Hematopoietic multipotent progenitor cell treated with erythropoietin and hydrocortisone succinate and interleukin-3 and kit ligand, for 4 days (in vitro differentiated cells): ENCODE data around the gene PSMA7.
A peak's percentile ranks its signal among the peaks of the same experiment; 100 is the strongest.

ENCODE experiments used
- DNase-seq: peaks from one replicate; pipeline ENCODE4 v3.0.0-alpha.2; 2015

The PSMA7 gene

GRCh38 chr20:62143081-62143956 lies at the start of gene PSMA7, which contains the start of gene SS18L1:
TSS of gene PSMA7 (minus strand) at chr20:62143394. CDS start at chr20:62143303, 91 bp downstream.
TSS of gene SS18L1 (plus strand) at chr20:62143769. CDS start at chr20:62143821, 52 bp downstream.
- DNase-seq = peak; percentile 96

GRCh38 chr20:62192635-62193034 lies 49.4 kb upstream of the PSMA7 start:
- no peak for DNase-seq

GRCh38 chr20:62191781-62192559 lies 48.8 kb upstream of the PSMA7 start:
- DNase-seq = no peak

DNA sequence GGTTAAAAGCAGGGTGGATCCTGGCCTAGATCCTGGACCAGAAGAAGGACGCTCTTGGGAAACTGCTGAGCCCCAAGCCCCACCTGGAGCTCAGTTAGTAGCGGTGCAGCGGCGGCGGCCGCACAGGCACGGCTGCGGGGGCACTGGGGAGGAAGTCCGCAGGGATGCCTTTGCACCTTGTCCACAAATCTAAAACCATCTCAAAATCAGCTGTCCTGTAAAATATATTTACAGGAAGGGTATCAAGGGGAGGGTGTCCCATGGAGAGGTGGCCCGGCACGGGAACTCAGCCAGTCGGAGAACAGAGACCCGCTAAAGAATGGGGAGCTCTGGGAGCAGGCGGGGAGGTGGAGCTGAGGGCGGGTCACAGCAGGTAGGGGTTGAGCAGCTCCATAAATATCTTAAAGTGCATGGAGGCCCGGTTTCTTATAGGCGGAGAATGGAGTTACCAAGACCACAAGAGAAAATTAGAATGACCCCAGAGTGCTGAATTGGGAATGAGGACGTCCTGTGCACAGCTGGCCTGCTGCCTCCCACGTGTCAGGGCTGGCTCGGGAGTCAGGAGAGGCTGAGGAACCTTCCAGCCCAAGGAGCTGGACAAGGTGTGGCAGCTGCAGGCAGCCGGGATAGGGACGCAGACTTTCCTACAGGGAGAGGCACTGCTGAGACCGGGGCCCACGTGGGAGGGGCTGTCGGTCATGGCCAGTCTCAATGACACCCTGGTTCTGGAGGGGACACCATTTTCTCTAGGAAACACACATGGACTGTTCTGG lies 47.6 kb upstream of the PSMA7 start:
- no peak for DNase-seq

- no peak for DNase-seq
These were observed 44.0 kb upstream of the PSMA7 start for GRCh38 chr20:62186887-62187866.

GRCh38 chr20:62186096-62186426 lies 42.9 kb upstream of the PSMA7 start:
- no peak for DNase-seq

DNA sequence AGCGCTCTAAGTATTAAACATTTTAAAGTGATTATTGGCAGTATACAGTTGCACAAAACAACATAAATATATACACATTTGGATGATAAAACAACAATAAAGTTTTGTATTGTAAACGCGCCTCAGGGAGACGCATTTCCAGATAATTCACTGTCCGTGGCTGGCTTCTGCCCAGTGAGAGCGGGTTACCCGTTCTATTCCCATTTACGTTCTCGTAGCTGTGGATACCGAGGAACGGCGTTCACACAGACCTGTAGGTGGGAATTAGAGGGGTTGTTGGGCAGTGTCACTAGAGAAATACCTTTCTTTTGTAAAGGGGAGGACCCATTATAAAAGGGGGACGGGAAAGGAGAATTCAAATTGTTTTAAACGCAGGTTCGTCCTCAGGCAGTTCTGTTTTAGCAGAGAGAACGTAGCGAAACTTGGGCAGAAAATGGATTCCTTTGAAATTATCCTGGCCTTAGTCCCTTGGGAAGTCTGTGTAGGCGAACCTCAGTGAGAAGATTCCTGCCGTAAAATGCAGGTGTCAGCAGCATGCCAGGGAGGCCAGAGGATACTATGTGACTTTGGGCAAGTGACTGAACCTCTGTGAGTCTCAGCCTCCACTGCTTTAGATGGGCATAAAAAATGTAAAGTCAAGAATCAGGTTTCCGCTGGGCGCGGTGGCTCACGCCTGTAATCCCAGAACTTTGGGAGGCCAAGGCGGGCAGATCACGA lies 40.4 kb upstream of the PSMA7 start:
- peak; percentile 20 for DNase-seq

GRCh38 chr20:62182469-62183425 lies 39.6 kb upstream of the PSMA7 start, which contains the start of gene MTG2:
TSS of gene MTG2 (plus strand) at chr20:62183028. CDS start at chr20:62193421, 10,393 bp downstream.
- peak; percentile 99 for DNase-seq

DNA sequence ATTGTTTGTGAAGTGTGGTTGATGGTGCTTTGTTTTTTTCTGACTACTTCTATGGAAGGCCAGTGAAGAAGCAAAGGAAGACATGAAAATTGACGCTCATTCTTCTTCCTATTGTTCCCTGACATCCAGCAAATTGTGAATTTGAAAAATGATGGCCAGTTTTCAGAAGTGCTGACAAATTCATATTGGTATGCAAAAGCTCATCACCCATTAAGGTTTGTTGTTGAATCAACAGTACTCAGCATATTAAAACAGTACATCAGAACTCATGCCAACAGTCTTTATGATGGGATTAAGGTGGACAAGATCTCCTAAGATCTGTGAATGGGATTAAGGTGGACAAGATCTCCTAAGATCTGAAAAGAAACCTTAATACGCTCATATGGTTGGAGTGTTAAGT lies 38.6 kb upstream of the PSMA7 start:
- no peak for DNase-seq

- no peak for DNase-seq
These were observed 35.9 kb upstream of the PSMA7 start for GRCh38 chr20:62179162-62179504.

DNA sequence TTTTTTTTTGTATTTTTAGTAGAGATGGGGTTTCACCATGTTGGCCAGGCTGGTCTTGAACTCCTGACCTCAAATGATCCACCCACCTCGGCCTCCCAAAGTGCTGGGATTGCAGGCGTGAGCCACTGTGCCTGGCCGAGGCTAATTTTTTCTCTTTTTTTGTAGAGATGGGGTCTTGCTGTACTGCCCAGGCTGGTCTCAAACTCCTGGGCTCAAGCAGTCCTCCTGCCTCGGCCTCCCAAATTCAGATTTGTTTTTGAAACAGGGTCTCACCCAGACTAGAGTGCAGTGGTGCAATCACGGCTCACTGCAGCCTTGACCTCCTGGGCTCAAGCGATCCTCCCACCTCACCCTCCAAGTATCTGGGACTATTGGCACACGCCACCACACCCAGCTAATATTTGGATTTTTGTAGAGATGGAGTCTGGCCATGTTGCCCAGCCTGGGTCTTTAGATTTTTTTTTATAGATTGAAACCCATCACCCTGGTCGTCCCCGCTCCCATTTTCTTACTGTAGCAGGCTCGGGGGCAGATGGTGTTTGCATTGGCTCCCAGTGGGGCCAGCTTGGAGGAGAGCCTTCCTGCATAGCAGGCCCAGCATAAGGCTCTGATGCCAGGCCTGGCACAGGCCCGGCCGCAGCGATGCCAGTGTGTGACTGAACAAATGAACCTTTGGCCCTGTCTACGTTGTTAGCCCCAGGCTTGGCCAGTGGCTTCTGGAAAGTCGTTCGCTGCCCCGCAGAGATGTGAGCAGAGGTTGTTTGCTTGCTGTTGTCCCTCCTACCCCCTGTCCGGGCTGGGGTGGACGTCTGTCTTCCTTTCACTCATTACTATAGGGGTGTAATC lies 35.3 kb upstream of the PSMA7 start:
- no peak for DNase-seq

DNA sequence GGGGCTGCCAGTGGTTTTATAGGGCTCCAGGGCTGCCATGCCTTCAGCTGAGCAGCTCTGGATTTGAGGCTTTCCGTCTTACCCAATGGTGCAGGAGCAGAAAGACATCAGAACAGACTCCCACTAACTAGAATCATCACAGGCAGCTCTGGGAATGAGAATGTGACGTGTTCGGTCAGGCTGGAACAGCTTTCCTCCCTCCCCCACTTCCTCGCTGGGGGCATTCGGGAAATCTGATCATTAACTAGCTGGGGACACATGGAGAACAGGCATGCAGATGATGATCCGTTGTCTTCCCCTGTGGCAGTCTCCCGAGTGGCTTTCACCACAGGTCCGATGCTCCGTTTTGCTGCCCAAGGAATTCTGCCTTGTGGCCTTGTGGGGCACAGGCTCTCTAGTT lies 34.1 kb upstream of the PSMA7 start:
- DNase-seq = no peak

- no peak for DNase-seq
These were observed 33.7 kb upstream of the PSMA7 start for GRCh38 chr20:62176866-62177265.

- no peak for DNase-seq
These were observed 32.5 kb upstream of the PSMA7 start for GRCh38 chr20:62175711-62176110.

DNA sequence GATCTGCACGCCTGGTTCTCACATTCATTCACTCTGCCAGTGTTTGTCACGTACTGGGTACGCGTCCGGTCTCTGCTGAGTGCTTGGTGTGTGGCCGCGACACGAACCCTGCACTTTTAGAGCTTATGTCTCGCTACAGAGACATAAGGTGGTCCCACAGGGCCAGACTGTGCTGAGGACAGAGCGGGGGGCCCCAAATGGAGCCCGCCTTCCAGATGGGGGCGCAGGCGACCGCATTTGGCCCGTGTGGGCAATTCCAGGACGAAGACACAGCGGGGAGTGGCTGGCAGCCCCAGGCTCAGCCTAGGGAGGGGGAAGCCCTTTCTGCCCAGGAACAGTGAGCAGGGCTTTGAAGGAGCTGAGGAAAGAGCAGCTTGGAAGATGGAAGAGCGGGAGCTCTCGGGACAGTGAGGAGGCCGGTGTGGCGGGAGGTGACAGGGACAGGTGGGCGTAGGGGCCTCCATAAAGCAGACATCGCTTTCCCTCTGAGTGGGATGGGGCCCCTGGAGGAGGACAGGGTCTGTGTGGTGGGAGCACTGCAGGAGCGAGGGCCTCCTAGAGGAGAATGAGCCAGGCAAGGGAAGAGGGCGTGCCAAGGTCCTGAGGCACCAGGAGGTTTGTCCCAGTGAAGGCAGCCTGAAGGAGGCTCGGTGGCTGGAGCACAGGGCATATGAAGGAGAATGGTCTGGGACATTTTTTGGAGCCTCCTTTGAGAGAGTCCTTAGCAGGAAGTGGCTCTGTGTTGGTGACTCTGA lies 31.9 kb upstream of the PSMA7 start:
- DNase-seq = no peak

GRCh38 chr20:62174021-62174804 lies 31.0 kb upstream of the PSMA7 start:
- no peak for DNase-seq

DNA sequence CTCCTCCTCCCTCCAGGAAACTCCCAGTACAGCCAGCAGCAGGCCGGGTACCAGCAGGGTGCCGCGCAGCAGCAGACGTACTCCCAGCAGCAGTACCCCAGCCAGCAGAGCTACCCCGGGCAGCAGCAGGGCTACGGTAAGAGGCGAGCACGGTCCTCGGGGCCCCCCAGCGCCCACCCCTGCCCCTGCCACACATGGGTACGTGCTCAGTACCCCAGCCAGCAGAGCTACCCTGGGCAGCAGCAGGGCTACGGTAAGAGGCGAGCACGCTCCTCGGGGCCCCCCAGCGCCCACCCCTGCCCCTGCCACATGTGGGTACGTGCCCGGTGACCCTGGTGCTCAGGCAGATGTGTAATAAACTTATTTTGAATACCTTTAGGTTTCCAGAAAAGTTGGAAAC lies 29.5 kb upstream of the PSMA7 start:
- DNase-seq = no peak

GRCh38 chr20:62171245-62171644 lies 28.1 kb upstream of the PSMA7 start:
- DNase-seq = no peak
